ENCODE data around the gene BRD9. TPM values are rescaled to one million over a fixed set of nuclear protein-coding genes. Genes with fewer than 3 reads are reported as not detected.

BRD9 gene
- total and polyA plus RNA-seq, 2 of the 13 experiments (the other 11 are each of a cell fraction or from before 2014, with no cell fraction given): 5.2 to 22.9 TPM

DNA sequence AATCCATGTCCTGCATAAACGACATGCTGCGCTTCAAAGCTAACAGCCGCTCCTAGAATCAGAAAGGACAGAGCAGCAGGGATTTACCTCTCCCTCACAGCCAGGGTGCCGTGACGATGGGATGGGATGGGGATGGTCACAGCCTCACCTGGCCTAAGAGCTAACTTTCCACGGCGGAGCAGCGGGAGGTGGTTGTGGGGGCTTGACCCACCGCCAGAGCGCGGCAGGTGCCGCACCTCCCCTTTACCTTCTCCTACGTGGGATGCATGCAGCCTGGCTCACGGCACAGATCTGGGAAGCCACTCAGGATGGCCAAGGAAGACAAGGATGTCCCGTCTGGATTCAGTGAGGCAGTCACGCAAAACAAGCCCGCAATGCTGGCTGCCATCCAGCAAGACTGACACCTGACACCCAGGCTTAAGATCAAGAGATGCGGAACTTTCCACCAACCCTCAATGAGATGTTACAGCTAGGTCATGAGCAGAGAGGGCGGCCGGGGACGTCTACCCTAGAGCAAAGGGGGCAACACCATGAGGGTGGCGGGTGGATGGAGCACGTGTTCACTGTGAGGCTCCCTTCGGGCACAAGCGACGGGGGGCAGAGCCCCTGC lies 5.8 kb downstream of the BRD9 start:
- ChIA-PET POLR2A (no interaction called here), CTCF (ENCODE audit: low intra/inter-chr PET ratio, low total read pairs) (no interaction called here)
- WGBS (ENCODE audit: low lambda C conversion rate): 96% methylated on average over 24 of the region's 26 CpGs
- H3K36me3 ChIP-seq (replicated peaks in 1 of 2; ENCODE audit: control insufficient read depth in 1 of 2, insufficient read depth in 2 of 2, low read length in 2 of 2): peaks cover 28 to 87% of the 10 kb centered on the region in 2 experiments
- in situ Hi-C loops (cut with HindIII; ENCODE audit: extremely low pct_ligation_motif_present, low pct_unique_long_range_greater_than_20kb): no loop called here
- no peak overlapping the region for H3K9ac ChIP-seq (ENCODE audit: insufficient read depth, low read depth, low read length)
- DNase-seq (ENCODE audit: low spot score) (no peak), FAIRE-seq (no peak), ATAC-seq (no peak)
- H3K4me2 ChIP-seq (ENCODE audit: low read depth, low read length): no peak overlapping the region
- H3K79me2 ChIP-seq (ENCODE audit: insufficient read depth, low read length): peaks cover 33% of the 10 kb centered on the region
- H3K27ac ChIP-seq (ENCODE audit: extremely low read length, insufficient read depth, low read length): no peak overlapping the region
- H3K4me1 ChIP-seq (ENCODE audit: insufficient read depth, low read length): peaks cover 16% of the 10 kb centered on the region
- no peak overlapping the region for H2AFZ ChIP-seq (ENCODE audit: low read length)
- 0 out of 2 replicates have a peak, but pooled peaks cover 2% of the 10 kb centered on the region for H4K20me1 ChIP-seq (ENCODE audit: insufficient read depth, low read length)
- no peak overlapping the region for H3K4me3 ChIP-seq (replicated peaks in 1 of 3; ENCODE audit: insufficient read depth in 1 of 3, low read depth in 2 of 3, low read length in 3 of 3)
- intact Hi-C loops (cut with micrococcal nuclease; ENCODE audit: unreplicated experiment): loop anchor here (1.0 kb wide), 1 partner anchor 19 kb away; no protein-coding TSS in a partner anchor
- no peaks in the 10 kb centered on the region for H3K27me3 ChIP-seq (ENCODE audit: control insufficient read depth in 1 of 2, insufficient read depth in 2 of 2, low read length in 2 of 2)
- H3K9me3 ChIP-seq (ENCODE audit: low read length): no peaks in the 10 kb centered on the region
- BruUV-seq (replicated peaks): no TSS peak
- TF ChIP-seq ZNF337 (CRISPR knock-in tag; IDR thresholded peaks at IDR 0.05; ENCODE audit: borderline replicate concordance, low read depth): no peak
- no peak for TF ChIP-seq ZNF629 (CRISPR knock-in tag; conservative IDR thresholded peaks at IDR 0.05)
- TF ChIP-seq SYNCRIP (IDR thresholded peaks at IDR 0.05; ENCODE audit: insufficient read depth, low read depth, low read length): no peak
- TF ChIP-seq ZNF747 (CRISPR knock-in tag; IDR thresholded peaks at IDR 0.05; ENCODE audit: borderline replicate concordance): no peak
- no peak for TF ChIP-seq ZNF850 (CRISPR knock-in tag; conservative IDR thresholded peaks at IDR 0.05)
- TF ChIP-seq, protein P1, sequence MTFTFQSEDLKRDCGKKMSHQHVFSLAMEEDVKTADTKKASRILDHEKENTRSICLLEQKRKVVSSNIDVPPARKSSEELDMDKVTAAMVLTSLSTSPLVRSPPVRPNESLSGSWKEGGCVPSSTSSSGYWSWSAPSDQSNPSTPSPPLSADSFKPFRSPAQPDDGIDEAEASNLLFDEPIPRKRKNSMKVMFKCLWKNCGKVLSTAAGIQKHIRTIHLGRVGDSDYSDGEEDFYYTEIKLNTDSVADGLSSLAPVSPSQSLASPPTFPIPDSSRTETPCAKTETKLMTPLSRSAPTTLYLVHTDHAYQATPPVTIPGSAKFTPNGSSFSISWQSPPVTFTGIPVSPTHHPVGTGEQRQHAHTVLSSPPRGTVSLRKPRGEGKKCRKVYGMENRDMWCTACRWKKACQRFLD (CRISPR knock-in tag; IDR thresholded peaks at IDR 0.05; ENCODE audit: borderline replicate concordance): no peak
- no peak for TF ChIP-seq RBM39 (IDR thresholded peaks at IDR 0.05; ENCODE audit: low read depth, low read length, poor library complexity, severe bottlenecking)
- TF ChIP-seq, protein P2, sequence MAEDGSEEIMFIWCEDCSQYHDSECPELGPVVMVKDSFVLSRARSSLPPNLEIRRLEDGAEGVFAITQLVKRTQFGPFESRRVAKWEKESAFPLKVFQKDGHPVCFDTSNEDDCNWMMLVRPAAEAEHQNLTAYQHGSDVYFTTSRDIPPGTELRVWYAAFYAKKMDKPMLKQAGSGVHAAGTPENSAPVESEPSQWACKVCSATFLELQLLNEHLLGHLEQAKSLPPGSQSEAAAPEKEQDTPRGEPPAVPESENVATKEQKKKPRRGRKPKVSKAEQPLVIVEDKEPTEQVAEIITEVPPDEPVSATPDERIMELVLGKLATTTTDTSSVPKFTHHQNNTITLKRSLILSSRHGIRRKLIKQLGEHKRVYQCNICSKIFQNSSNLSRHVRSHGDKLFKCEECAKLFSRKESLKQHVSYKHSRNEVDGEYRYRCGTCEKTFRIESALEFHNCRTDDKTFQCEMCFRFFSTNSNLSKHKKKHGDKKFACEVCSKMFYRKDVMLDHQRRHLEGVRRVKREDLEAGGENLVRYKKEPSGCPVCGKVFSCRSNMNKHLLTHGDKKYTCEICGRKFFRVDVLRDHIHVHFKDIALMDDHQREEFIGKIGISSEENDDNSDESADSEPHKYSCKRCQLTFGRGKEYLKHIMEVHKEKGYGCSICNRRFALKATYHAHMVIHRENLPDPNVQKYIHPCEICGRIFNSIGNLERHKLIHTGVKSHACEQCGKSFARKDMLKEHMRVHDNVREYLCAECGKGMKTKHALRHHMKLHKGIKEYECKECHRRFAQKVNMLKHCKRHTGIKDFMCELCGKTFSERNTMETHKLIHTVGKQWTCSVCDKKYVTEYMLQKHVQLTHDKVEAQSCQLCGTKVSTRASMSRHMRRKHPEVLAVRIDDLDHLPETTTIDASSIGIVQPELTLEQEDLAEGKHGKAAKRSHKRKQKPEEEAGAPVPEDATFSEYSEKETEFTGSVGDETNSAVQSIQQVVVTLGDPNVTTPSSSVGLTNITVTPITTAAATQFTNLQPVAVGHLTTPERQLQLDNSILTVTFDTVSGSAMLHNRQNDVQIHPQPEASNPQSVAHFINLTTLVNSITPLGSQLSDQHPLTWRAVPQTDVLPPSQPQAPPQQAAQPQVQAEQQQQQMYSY (CRISPR knock-in tag; IDR thresholded peaks at IDR 0.05): no peak
- no peak for TF ChIP-seq ZNF326 (CRISPR knock-in tag; IDR thresholded peaks at IDR 0.05; ENCODE audit: borderline replicate concordance)
- TF ChIP-seq CBFB (CRISPR knock-in tag; IDR thresholded peaks at IDR 0.05): no peak
- TF ChIP-seq ZNF546 (CRISPR knock-in tag; conservative IDR thresholded peaks at IDR 0.05): no peak
- TF ChIP-seq PAWR (CRISPR knock-in tag; IDR thresholded peaks at IDR 0.05; ENCODE audit: borderline replicate concordance): no peak
- TF ChIP-seq, protein P3, sequence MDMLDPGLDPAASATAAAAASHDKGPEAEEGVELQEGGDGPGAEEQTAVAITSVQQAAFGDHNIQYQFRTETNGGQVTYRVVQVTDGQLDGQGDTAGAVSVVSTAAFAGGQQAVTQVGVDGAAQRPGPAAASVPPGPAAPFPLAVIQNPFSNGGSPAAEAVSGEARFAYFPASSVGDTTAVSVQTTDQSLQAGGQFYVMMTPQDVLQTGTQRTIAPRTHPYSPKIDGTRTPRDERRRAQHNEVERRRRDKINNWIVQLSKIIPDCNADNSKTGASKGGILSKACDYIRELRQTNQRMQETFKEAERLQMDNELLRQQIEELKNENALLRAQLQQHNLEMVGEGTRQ (IDR thresholded peaks at IDR 0.05; ENCODE audit: low read depth, low read length): no peak
- TF ChIP-seq, protein P3 (CRISPR knock-in tag; IDR thresholded peaks at IDR 0.05; ENCODE audit: borderline replicate concordance): no peak
- TF ChIP-seq ZNF589 (CRISPR knock-in tag; conservative IDR thresholded peaks at IDR 0.05): no peak

All from HepG2 (cell line).